Measurements from ENCODE around the gene PDYN. TPM values are rescaled to one million over a fixed set of nuclear protein-coding genes. Genes with fewer than 3 reads are reported as not detected.

PDYN gene
- total and polyA plus RNA-seq, 5 donors from 2014 or later = not detected

DNA sequence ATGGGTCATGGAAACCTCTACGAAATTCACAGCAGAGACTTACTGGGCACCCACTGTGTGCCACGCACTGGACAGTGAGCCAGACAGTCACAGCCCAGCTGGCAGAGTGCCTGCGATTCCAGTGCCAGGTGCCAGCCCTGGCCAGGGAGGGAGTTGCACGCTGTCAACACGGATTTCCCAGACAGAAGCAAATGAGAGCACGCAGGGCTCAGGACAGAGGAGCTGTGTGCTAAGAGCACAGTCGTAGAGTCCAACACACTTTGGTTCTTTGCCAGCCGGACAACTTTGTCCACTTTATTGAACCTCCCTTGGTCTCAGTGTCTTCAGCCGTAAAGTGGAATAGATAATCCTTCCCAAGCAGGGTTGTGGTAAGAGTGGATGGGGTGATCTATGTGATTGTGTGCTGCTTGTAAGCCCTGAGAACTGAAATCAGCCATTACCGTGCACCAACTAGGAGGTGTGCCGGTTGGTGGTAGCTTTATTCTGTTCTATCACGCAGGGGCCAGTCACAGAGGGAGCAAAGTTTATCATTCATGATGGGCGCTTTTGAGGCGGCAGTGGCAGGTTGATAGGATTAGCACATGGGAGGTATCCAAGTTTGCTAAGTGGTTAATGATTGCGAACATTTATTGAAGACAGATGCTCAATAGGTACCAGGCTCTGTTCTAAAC lies 58.0 kb downstream of the PDYN start:
- no peaks in the 10 kb centered on the region for H3K36me3 ChIP-seq (ENCODE audit: control insufficient read depth, insufficient read depth, low read length)
- ATAC-seq (ENCODE audit: low read depth in 2 of 2) = no peak

GRCh38 chr20:1934721-1935573 lies 58.9 kb downstream of the PDYN start:
- Histone ChIP-seq H3K4me3 (ENCODE audit: low read depth, low read length) (no peak overlapping the region), H3K27me3 (ENCODE audit: control insufficient read depth, insufficient read depth, low read length) (no peaks in the 10 kb centered on the region), H3K36me3 (ENCODE audit: control insufficient read depth, insufficient read depth, low read length) (no peaks in the 10 kb centered on the region), H3K4me1 (ENCODE audit: control insufficient read depth, insufficient read depth, low read length, poor library complexity, severe bottlenecking) (no peaks in the 10 kb centered on the region), H3K9me3 (ENCODE audit: control insufficient read depth in 2 of 2, low read length in 2 of 2) (no peaks in the 10 kb centered on the region), H3K27ac (ENCODE audit: insufficient read depth, low read length, poor library complexity, severe bottlenecking) (no peak overlapping the region)
- no peak overlapping the region for H3K27ac Mint-ChIP-seq
- no peak for ATAC-seq (ENCODE audit: low read depth in 2 of 2)
- no peaks in the 10 kb centered on the region for H3K4me1 Mint-ChIP-seq
- H3K27me3 Mint-ChIP-seq = peaks cover 4% of the 10 kb centered on the region
- H3K4me3 Mint-ChIP-seq = no peak overlapping the region
- H3K36me3 Mint-ChIP-seq = no peaks in the 10 kb centered on the region
- DNase-seq = no peak
- H3K9me3 Mint-ChIP-seq = peaks cover 0 to 1% (median 0%) of the 10 kb centered on the region in 7 donors

More for the DNA sequence above, 58.0 kb downstream of the PDYN start:
- H3K36me3 Mint-ChIP-seq = no peaks in the 10 kb centered on the region
- no peak overlapping the region for H3K4me3 Mint-ChIP-seq
- Histone ChIP-seq H3K9me3 (ENCODE audit: control insufficient read depth in 2 of 2, low read length in 2 of 2) (no peaks in the 10 kb centered on the region), H3K27ac (ENCODE audit: insufficient read depth, low read length, poor library complexity, severe bottlenecking) (no peak overlapping the region), H3K4me1 (ENCODE audit: control insufficient read depth, insufficient read depth, low read length, poor library complexity, severe bottlenecking) (no peaks in the 10 kb centered on the region), H3K27me3 (ENCODE audit: control insufficient read depth, insufficient read depth, low read length) (no peaks in the 10 kb centered on the region), H3K4me3 (ENCODE audit: low read depth, low read length) (no peak overlapping the region)
- H3K27me3 Mint-ChIP-seq = peaks cover 4% of the 10 kb centered on the region
- H3K4me1 Mint-ChIP-seq = no peaks in the 10 kb centered on the region
- no peaks in the 10 kb centered on the region for H3K9me3 Mint-ChIP-seq
- H3K27ac Mint-ChIP-seq = no peak overlapping the region
- no peak for DNase-seq

GRCh38 chr20:1934156-1934555 lies 59.7 kb downstream of the PDYN start:
- Mint-ChIP-seq H3K36me3 (no peaks in the 10 kb centered on the region), H3K4me1 (no peaks in the 10 kb centered on the region), H3K9me3 (peaks cover 0 to 1% (median 0%) of the 10 kb centered on the region in 7 donors), H3K27ac (no peak overlapping the region), H3K4me3 (no peak overlapping the region), H3K27me3 (peaks cover 10% of the 10 kb centered on the region)
- no peak overlapping the region for H3K4me3 ChIP-seq (ENCODE audit: low read depth, low read length)
- H3K4me1 ChIP-seq (ENCODE audit: control insufficient read depth, insufficient read depth, low read length, poor library complexity, severe bottlenecking) = no peaks in the 10 kb centered on the region
- no peak for ATAC-seq (ENCODE audit: low read depth in 2 of 2)
- no peak overlapping the region for H3K27ac ChIP-seq (ENCODE audit: insufficient read depth, low read length, poor library complexity, severe bottlenecking)
- H3K9me3 ChIP-seq (ENCODE audit: control insufficient read depth in 2 of 2, low read length in 2 of 2) = no peaks in the 10 kb centered on the region
- no peak for DNase-seq
- H3K36me3 ChIP-seq (ENCODE audit: control insufficient read depth, insufficient read depth, low read length) = no peaks in the 10 kb centered on the region
- H3K27me3 ChIP-seq (ENCODE audit: control insufficient read depth, insufficient read depth, low read length) = no peaks in the 10 kb centered on the region

DNA sequence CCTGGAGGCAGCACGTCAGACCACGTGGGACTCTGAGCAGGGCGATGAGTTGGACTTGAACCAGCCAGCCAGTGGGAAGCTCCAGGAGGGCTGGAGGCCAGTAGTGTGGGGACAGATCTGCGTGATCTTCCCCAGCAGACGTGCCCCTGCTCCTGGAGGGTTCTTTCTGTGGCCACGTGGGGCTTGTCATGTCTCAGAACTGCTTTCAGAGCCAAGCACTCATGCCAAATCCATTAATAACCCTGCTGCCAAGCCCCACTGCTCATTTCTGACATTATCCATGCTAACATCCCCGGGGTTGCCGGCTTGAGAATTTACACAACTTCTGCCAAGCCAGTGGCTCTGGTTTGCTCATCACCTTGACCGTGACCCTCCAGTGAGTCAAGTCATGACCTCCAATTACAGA lies 60.4 kb downstream of the PDYN start:
- H3K27me3 ChIP-seq (ENCODE audit: control insufficient read depth, insufficient read depth, low read length) = no peaks in the 10 kb centered on the region
- Mint-ChIP-seq H3K9me3 (peaks cover 0 to 1% (median 0%) of the 10 kb centered on the region in 7 donors), H3K27me3 (peaks cover 11% of the 10 kb centered on the region), H3K36me3 (no peaks in the 10 kb centered on the region), H3K4me1 (no peaks in the 10 kb centered on the region), H3K27ac (no peak overlapping the region), H3K4me3 (no peak overlapping the region)
- no peak overlapping the region for H3K4me3 ChIP-seq (ENCODE audit: low read depth, low read length)
- no peaks in the 10 kb centered on the region for H3K9me3 ChIP-seq (ENCODE audit: control insufficient read depth in 2 of 2, low read length in 2 of 2)
- no peak for ATAC-seq (ENCODE audit: low read depth in 2 of 2)
- H3K4me1 ChIP-seq (ENCODE audit: control insufficient read depth, insufficient read depth, low read length, poor library complexity, severe bottlenecking) = no peaks in the 10 kb centered on the region
- no peaks in the 10 kb centered on the region for H3K36me3 ChIP-seq (ENCODE audit: control insufficient read depth, insufficient read depth, low read length)
- H3K27ac ChIP-seq (ENCODE audit: insufficient read depth, low read length, poor library complexity, severe bottlenecking) = no peak overlapping the region
- DNase-seq = no peak

GRCh38 chr20:1932971-1933370 lies 60.9 kb downstream of the PDYN start:
- no peak overlapping the region for H3K4me3 ChIP-seq (ENCODE audit: low read depth, low read length)
- H3K4me1 ChIP-seq (ENCODE audit: control insufficient read depth, insufficient read depth, low read length, poor library complexity, severe bottlenecking) = no peaks in the 10 kb centered on the region
- H3K27ac ChIP-seq (ENCODE audit: insufficient read depth, low read length, poor library complexity, severe bottlenecking) = no peak overlapping the region
- Mint-ChIP-seq H3K4me1 (no peaks in the 10 kb centered on the region), H3K4me3 (no peak overlapping the region), H3K9me3 (peaks cover 0 to 1% (median 0%) of the 10 kb centered on the region in 7 donors), H3K36me3 (no peaks in the 10 kb centered on the region), H3K27ac (no peak overlapping the region), H3K27me3 (peaks cover 8% of the 10 kb centered on the region)
- H3K27me3 ChIP-seq (ENCODE audit: control insufficient read depth, insufficient read depth, low read length) = no peaks in the 10 kb centered on the region
- H3K9me3 ChIP-seq (ENCODE audit: control insufficient read depth in 2 of 2, low read length in 2 of 2) = no peaks in the 10 kb centered on the region
- no peak for DNase-seq
- no peak for ATAC-seq (ENCODE audit: low read depth in 2 of 2)
- no peaks in the 10 kb centered on the region for H3K36me3 ChIP-seq (ENCODE audit: control insufficient read depth, insufficient read depth, low read length)

GRCh38 chr20:1931830-1932229 lies 62.0 kb downstream of the PDYN start:
- no peaks in the 10 kb centered on the region for H3K36me3 Mint-ChIP-seq

GRCh38 chr20:1930165-1930564 lies 63.7 kb downstream of the PDYN start:
- Histone ChIP-seq H3K27ac (ENCODE audit: insufficient read depth, low read length, poor library complexity, severe bottlenecking) (no peak overlapping the region), H3K36me3 (ENCODE audit: control insufficient read depth, insufficient read depth, low read length) (no peaks in the 10 kb centered on the region), H3K27me3 (ENCODE audit: control insufficient read depth, insufficient read depth, low read length) (no peaks in the 10 kb centered on the region), H3K4me1 (ENCODE audit: control insufficient read depth, insufficient read depth, low read length, poor library complexity, severe bottlenecking) (no peaks in the 10 kb centered on the region), H3K4me3 (ENCODE audit: low read depth, low read length) (no peak overlapping the region), H3K9me3 (ENCODE audit: control insufficient read depth in 2 of 2, low read length in 2 of 2) (no peaks in the 10 kb centered on the region)
- Mint-ChIP-seq H3K9me3 (peaks cover 0 to 1% (median 0%) of the 10 kb centered on the region in 7 donors), H3K4me3 (no peak overlapping the region), H3K27me3 (peaks cover 13% of the 10 kb centered on the region), H3K27ac (no peak overlapping the region), H3K36me3 (no peaks in the 10 kb centered on the region), H3K4me1 (no peaks in the 10 kb centered on the region)
- ATAC-seq (ENCODE audit: low read depth in 2 of 2) (no peak), DNase-seq (no peak)

More at GRCh38 chr20:1931830-1932229, 62.0 kb downstream of the PDYN start:
- ATAC-seq (ENCODE audit: low read depth in 2 of 2) (no peak), DNase-seq (no peak)
- peaks cover 0 to 1% (median 0%) of the 10 kb centered on the region in 7 donors for H3K9me3 Mint-ChIP-seq
- Histone ChIP-seq H3K4me1 (ENCODE audit: control insufficient read depth, insufficient read depth, low read length, poor library complexity, severe bottlenecking) (no peaks in the 10 kb centered on the region), H3K27ac (ENCODE audit: insufficient read depth, low read length, poor library complexity, severe bottlenecking) (no peak overlapping the region), H3K36me3 (ENCODE audit: control insufficient read depth, insufficient read depth, low read length) (no peaks in the 10 kb centered on the region), H3K27me3 (ENCODE audit: control insufficient read depth, insufficient read depth, low read length) (no peaks in the 10 kb centered on the region), H3K9me3 (ENCODE audit: control insufficient read depth in 2 of 2, low read length in 2 of 2) (no peaks in the 10 kb centered on the region), H3K4me3 (ENCODE audit: low read depth, low read length) (no peak overlapping the region)
- H3K4me1 Mint-ChIP-seq = no peaks in the 10 kb centered on the region
- H3K27ac Mint-ChIP-seq = no peak overlapping the region
- H3K4me3 Mint-ChIP-seq = no peak overlapping the region
- H3K27me3 Mint-ChIP-seq = peaks cover 11% of the 10 kb centered on the region

Measured in CD4-positive, CD25-positive, alpha-beta regulatory T cell (primary cell).